ENCODE data around the gene KIF3A.
A peak's percentile ranks its signal among the peaks of the same experiment; 100 is the strongest.

Gene KIF3A

DNA sequence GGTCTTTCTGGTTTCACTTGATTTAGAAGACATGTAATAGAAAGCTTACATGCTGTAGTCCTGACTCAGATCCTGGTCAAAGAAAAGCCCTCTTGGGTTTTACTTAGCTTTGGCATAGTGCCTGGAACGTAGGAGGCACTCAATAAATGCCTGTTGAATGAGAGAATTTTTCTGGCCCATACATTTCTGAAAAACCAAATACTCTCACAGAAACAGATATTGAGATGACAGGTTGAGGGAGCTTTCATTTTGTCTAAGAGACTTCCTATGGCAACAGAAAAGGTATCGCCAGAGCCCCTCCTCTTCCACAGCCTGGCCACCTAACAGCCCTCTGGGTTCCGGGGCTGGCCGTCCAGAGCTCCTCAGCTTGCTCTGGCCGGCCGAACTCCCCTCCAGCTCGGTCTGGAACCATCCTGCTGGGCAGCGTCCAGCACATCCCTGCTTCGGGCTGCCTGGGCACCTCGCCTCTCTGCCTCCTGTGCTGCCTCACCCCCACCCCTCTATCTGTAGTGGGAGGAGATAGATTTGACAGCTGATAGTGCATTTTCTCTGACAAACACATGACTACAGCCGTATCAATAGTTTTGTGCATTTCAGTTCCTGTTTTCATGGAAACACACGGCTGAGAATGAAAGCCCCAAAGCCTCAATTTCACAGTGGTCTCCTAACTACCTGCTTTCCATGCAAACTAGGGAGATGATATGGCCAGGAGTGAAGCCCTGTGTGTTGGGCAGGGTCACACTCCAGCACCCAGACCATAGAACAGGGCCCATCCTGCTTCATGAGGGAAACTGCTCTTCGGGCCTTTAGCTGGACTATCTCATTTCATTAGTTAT lies 62.5 kb downstream of the KIF3A start:
- DNase-seq = peak; percentile 62

GRCh38 chr5:132673939-132674630 lies 63.3 kb downstream of the KIF3A start, which contains the start of gene IL4:
Gene IL4, plus strand, starts transcription at chr5:132673989. Its CDS starts 62 bp downstream, at chr5:132674051.
- DNase-seq = peak; percentile 60

DNA sequence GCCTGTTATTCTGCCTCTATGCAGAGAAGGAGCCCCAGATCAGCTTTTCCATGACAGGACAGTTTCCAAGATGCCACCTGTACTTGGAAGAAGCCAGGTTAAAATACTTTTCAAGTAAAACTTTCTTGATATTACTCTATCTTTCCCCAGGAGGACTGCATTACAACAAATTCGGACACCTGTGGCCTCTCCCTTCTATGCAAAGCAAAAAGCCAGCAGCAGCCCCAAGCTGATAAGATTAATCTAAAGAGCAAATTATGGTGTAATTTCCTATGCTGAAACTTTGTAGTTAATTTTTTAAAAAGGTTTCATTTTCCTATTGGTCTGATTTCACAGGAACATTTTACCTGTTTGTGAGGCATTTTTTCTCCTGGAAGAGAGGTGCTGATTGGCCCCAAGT lies 63.9 kb downstream of the KIF3A start:
- DNase-seq = no peak

DNA sequence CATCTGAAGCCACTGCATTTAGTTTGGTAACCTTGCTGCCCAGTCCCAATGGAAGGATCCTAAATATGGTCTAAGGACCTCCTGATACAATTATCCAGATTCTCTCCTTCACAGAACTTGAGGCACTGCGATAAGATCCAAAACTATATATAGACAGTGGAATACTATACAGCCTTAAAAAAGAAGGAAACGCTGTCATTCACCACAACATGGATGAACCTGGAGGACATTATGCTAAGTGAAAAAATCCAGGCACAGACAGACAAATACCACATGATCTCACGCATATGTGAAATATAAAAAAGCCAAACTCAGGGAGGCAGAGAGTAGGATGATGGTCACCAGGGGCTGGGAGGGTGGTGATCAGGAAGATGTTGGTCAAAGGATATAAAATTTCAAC lies 66.3 kb downstream of the KIF3A start:
- no peak for DNase-seq

- no peak for DNase-seq
Observed at GRCh38 chr5:132669966-132670882, 67.1 kb downstream of the KIF3A start.

DNA sequence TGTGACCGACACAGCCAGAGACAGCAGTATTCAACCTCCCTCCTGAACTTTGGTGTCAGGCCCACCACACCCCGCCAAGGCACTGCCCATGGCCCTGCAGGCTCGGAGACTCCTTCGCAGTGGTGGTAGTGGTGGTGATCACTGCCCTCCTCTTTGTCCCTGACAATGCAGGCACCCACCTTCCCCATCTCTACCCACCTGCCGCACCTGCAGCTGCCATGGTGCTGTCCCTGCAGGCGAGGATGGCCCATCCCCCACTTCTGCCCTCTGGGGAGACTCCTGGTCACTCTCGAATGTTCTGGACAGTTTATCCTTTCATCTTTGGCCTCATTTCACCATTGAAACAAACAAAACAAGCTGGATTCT lies 67.9 kb downstream of the KIF3A start:
- no peak for DNase-seq

DNA sequence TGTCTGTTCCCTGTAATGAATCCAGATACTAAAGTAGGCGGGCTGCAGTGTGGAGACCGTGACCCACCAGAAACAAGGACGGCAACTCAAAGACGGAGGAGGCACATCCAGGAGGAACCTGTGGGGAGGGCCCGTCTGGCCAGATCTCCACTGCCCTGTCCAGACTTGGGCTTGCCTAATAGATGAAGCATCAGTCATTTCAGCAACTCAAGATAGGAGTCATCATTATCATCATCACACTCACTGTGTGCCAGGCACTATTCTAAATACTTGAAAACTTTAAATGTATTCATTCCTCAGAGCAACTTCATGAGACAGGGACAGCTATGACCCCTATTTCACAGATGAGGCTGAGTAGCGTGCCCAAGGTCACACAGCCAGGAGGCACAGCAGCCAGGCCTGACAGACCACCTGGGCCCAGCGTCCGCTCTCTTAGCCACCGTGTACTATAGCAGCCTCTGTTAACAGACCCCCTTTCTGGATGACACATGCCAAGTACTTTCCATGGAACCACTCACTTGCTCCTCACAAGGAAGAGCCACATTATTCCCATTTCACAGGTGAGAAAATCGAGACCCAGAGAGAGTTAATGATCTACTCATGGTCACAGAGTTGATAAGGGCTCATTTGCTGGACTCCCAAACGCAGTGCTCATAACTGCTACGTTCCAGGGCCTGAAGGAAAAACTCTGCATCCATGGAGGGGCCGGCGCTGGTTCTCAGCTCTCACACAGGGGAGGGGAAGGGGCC lies 68.5 kb downstream of the KIF3A start:
- DNase-seq = no peak

DNA sequence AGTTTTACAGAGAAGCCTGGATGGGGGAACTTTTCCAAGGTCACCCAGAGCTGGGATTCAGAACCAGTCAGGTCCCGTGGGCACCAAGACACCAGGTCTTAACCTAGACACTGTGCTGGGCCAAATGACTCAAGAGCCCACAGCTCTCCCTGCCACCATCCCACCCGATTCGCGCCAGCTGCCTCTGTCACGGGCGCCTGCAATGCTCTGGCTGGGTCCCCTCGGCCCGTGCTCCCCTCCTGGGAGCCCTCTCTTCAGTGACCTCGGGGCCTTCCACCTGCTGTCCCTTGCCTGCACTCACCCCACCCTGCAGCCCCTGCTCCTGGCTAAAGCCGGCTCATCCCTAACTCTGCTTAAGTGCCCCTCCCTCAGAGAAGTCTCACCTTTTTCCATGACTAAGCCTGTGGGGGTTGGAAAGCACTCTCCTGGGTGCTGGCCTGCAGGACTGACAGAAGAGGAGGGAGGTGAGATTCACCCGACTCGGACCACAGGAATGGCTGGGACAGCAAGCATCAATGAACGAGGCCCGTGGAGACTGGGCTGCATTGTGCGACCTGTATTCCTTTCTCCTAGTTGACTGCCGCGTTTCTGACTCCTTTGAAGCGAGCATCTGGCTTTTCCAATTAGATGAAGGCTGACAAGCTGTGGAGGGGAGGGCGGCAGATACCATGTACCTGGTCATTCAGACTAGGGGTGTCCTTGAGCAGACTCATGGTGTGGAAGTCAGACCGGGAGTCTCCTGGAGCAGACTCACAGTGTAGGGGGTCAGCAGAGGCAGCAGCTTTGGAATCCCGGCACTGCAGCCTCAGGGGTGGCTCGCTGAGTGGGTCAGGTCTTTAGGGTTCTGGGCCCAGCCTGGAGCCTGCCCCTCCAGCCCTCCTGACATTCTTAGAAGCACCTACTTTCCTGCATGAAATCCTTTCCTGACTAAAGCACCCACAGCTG lies 69.3 kb downstream of the KIF3A start:
- DNase-seq = no peak

GRCh38 chr5:132667309-132667708 lies 70.0 kb downstream of the KIF3A start:
- DNase-seq = no peak

GRCh38 chr5:132666310-132667123 lies 70.8 kb downstream of the KIF3A start:
- DNase-seq = no peak

GRCh38 chr5:132665574-132666080 lies 71.7 kb downstream of the KIF3A start:
- no peak for DNase-seq

GRCh38 chr5:132664696-132665209 lies 72.6 kb downstream of the KIF3A start:
- no peak for DNase-seq

DNA sequence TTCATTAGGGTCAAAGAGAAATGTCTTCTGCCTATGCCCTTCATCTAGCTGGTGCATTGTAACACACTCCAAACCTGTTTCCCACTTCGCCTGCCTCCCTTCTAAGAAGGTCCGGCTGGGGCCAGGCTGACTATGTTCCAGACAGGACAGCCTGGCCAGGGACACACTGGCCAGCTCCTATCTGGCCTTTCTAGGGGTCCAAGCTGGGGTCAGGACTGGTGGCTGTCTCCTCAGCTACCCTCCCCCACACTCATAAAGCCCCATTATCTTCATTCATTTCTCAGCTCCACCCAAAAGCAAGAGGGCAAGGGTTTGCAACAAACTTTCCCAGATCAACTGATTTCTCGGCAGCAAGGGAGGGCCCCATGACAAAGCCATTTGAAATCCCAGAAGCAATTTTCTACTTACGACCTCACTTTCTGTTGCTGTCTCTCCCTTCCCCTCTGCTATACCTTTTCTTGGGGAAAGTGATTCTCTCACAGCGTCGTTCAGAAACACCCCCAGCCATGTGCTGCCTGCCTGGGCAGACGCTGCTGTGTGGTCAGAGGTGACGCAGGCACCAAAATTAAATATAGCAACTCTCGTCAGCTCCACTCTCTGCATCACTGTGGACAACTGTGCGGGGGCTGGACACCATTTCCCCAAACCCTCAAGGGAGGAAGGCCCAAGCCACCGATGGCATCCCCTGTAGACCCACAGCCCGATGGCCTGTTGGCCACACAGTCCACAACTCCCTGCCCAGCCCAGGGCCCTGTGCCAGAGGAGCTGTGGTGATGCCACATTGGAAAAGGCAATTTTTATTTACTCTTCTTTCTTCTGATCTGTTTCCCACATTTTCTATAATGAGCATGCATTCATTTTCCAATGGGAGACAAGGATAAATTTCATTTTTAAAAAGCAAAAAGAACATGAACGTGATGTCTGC lies 73.3 kb downstream of the KIF3A start:
- peak; percentile 65 for DNase-seq

GRCh38 chr5:132662925-132663770 lies 74.2 kb downstream of the KIF3A start:
- peak; percentile 83 for DNase-seq

- no peak for DNase-seq
Observed at GRCh38 chr5:132662004-132662401, 75.3 kb downstream of the KIF3A start.

DNA sequence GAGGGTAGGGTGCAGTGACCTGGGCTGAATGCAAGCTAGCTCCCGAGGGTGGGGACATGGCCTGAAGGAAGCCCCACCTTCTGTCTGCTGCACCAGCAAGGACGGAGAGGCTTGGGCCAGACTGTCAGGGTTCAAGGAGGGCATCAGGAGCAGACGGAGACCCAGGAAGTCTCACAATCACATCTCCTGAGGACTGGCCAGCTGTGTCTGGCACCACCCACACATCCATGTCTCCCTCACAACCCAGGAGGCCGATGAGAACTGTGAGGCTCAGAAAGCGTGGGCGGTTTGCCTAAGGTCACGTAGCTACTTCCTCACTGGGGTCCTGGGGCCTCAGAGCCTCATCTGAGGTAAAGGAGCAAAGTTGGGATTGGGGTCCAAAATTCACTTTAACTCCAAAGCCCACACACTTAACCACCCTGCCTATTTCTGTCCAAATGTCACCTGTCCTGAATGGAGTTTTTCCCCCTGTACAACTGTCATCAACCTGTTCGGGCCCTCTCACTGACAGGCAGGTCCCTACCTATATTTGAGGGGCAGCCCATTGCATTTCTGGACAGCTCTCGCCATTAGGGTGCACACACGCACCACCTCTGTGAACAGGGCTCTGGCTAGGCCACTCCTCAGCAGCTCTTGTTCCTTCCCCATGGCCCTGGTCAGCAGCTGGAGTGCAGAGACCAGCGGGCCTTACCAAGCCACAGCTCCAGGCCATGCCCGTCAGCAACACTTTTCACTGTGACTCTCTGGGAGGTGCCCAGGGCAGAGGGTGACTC lies 75.9 kb downstream of the KIF3A start:
- DNase-seq = peak; percentile 25
